GM12878 (cell line): ENCODE measurements around the gene CLK1. TPM values are rescaled to one million over a fixed set of nuclear protein-coding genes. Genes with fewer than 3 reads are reported as not detected.

Experiments
- IKZF1 ChIP-seq: fragments of 450-650 bp; conservative IDR thresholded peaks from 2 replicates; pipeline ENCODE4 v1.6.1; 2017; ENCODE audit warnings: antibody characterized with exemption, mild to moderate bottlenecking
- MEF2A ChIP-seq: IDR thresholded peaks from 2 replicates; pipeline ENCODE4 v1.6.1; 2011; ENCODE audit warnings: low read depth, mild to moderate bottlenecking, low read length, moderate library complexity; ENCODE audit not compliant: insufficient read depth
- NFXL1 ChIP-seq: fragments of 450-650 bp; IDR thresholded peaks from 2 replicates; pipeline ENCODE4 v1.6.1; 2017; ENCODE audit warnings: antibody characterized with exemption, mild to moderate bottlenecking, borderline replicate concordance
- NR2F1 ChIP-seq: fragments of 450-650 bp; conservative IDR thresholded peaks from 2 replicates; pipeline ENCODE4 v1.6.1; 2017; ENCODE audit warnings: mild to moderate bottlenecking
- polyA plus RNA-seq, 11 experiments: library from polyadenylated mRNA; depleted of rRNA in 4 of 11; unstranded in 6 of 11; stranded (reverse) in 5 of 11; fragments of >200 nt; fragmentation: Nextera tagmentation in 4 of 11; fragmentation: Illumina TruSeq in 1 of 11; extraction: Ambion mirVana in 4 of 11; extraction: Trizol in 1 of 11; gene quantifications; 1 replicate in 1 of 11; 2 replicates in 10 of 11; pipeline versions ENCODE4 v1.2.1 to v1.2.3, GENCODE V29; 2011 to 2016; ENCODE audit warnings: inconsistent platforms in 2 of 11, missing spikeins in 2 of 11, low read depth in 1 of 11
- total RNA-seq, 4 experiments: library from RNA; depleted of rRNA in 3 of 4; stranded (reverse); fragments of >200 nt in 3 of 4; fragmentation: Illumina TruSeq in 1 of 4; extraction: Trizol in 1 of 4; gene quantifications; 2 replicates each; pipeline versions ENCODE4 v1.2.1 to v1.2.3, GENCODE V29; 2013 to 2021
- TF ChIP-seq, protein P1 (sequence below): fragments of 450-650 bp; IDR thresholded peaks from 2 replicates; pipeline ENCODE4 v1.6.1; 2018; ENCODE audit warnings: borderline replicate concordance, mild to moderate bottlenecking; ENCODE audit not compliant: partially characterized antibody
- TF ChIP-seq, protein P2 (sequence below): fragments of 450-650 bp; formaldehyde crosslinking; IDR thresholded peaks from 2 replicates; pipeline ENCODE4 v1.4.0; 2020; ENCODE audit warnings: mild to moderate bottlenecking, moderate library complexity

CLK1 gene
- total and polyA plus RNA-seq, 10 of the 15 experiments (the other 5 are each of a cell fraction or from before 2014, with no cell fraction given), result 61.2 to 221 (median 80.1) TPM

DNA sequence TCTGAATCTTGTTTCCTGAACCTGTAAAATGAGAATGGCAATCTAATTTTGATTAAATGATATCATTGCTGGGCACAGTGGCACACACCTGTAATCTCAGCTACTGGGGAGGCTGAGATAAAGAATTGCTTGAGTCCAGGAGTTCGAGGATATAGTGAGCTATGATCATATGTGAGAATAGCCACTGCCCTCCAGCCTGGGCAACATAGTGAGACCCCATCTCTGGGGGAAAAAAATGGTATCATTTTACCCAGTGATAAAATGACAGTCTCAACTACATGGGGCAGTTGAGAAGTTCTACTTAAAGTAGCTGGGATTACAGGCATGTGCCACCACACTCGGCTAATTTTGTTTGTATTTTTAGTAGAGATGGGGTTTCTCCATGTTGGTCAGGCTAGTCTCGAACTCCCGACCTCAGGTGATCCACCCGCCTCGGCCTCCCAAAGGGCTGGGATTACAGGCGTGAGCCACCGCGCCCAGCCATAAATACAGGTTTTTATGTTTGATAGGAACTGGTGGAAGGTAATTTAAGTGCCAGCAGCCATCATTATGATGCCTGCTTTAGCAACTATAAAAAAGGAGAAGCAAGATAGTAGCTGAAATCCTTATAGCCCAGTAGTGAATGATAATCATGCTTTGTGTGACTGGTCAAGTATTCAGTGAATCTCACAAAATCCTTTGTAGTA is 35.7 kb downstream of the CLK1 start (continued):
- TF ChIP-seq, protein P1, sequence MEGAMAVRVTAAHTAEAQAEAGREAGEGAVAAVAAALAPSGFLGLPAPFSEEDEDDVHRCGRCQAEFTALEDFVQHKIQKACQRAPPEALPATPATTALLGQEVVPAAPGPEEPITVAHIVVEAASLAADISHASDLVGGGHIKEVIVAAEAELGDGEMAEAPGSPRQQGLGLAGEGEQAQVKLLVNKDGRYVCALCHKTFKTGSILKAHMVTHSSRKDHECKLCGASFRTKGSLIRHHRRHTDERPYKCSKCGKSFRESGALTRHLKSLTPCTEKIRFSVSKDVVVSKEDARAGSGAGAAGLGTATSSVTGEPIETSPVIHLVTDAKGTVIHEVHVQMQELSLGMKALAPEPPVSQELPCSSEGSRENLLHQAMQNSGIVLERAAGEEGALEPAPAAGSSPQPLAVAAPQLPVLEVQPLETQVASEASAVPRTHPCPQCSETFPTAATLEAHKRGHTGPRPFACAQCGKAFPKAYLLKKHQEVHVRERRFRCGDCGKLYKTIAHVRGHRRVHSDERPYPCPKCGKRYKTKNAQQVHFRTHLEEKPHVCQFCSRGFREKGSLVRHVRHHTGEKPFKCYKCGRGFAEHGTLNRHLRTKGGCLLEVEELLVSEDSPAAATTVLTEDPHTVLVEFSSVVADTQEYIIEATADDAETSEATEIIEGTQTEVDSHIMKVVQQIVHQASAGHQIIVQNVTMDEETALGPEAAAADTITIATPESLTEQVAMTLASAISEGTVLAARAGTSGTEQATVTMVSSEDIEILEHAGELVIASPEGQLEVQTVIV, result no peak
- TF ChIP-seq, protein P2, sequence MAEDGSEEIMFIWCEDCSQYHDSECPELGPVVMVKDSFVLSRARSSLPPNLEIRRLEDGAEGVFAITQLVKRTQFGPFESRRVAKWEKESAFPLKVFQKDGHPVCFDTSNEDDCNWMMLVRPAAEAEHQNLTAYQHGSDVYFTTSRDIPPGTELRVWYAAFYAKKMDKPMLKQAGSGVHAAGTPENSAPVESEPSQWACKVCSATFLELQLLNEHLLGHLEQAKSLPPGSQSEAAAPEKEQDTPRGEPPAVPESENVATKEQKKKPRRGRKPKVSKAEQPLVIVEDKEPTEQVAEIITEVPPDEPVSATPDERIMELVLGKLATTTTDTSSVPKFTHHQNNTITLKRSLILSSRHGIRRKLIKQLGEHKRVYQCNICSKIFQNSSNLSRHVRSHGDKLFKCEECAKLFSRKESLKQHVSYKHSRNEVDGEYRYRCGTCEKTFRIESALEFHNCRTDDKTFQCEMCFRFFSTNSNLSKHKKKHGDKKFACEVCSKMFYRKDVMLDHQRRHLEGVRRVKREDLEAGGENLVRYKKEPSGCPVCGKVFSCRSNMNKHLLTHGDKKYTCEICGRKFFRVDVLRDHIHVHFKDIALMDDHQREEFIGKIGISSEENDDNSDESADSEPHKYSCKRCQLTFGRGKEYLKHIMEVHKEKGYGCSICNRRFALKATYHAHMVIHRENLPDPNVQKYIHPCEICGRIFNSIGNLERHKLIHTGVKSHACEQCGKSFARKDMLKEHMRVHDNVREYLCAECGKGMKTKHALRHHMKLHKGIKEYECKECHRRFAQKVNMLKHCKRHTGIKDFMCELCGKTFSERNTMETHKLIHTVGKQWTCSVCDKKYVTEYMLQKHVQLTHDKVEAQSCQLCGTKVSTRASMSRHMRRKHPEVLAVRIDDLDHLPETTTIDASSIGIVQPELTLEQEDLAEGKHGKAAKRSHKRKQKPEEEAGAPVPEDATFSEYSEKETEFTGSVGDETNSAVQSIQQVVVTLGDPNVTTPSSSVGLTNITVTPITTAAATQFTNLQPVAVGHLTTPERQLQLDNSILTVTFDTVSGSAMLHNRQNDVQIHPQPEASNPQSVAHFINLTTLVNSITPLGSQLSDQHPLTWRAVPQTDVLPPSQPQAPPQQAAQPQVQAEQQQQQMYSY, result no peak
- no peak for TF ChIP-seq IKZF1
- no peak for TF ChIP-seq NFXL1
- TF ChIP-seq NR2F1, result no peak
- TF ChIP-seq MEF2A, result no peak
- TF ChIP-seq, all 136 proteins: peak for 0
